NCI-H69 (cell line): ENCODE results near the gene PLN.

ENCODE experiments used
- DNase-seq: peaks from one replicate; lab custom pipeline; 2025; lab: John Stamatoyannopoulos, UW

The PLN gene

GRCh38 chr6:118580585-118581419 lies 32.7 kb downstream of the PLN start:
- DNase-seq, result peak; percentile 86

- no peak for DNase-seq
These were observed 33.4 kb downstream of the PLN start for GRCh38 chr6:118581489-118581959.

GRCh38 chr6:118584911-118585310 lies 36.8 kb downstream of the PLN start:
- DNase-seq, result peak; percentile 55

- DNase-seq, result no peak
These were observed 38.8 kb downstream of the PLN start for GRCh38 chr6:118586746-118587485.

GRCh38 chr6:118588626-118589025 lies 40.5 kb downstream of the PLN start:
- DNase-seq, result no peak

GRCh38 chr6:118589186-118589585 lies 41.1 kb downstream of the PLN start:
- DNase-seq, result no peak

GRCh38 chr6:118589649-118590365 lies 41.7 kb downstream of the PLN start:
- DNase-seq, result no peak

- peak; percentile 25 for DNase-seq
These were observed 43.8 kb downstream of the PLN start for GRCh38 chr6:118591897-118592296.

- DNase-seq, result no peak
These were observed 46.8 kb downstream of the PLN start for GRCh38 chr6:118594877-118595276.

GRCh38 chr6:118596774-118597320 lies 48.8 kb downstream of the PLN start:
- no peak for DNase-seq

- DNase-seq, result no peak
These were observed 49.5 kb downstream of the PLN start for GRCh38 chr6:118597636-118598035.

- DNase-seq, result no peak
These were observed 50.2 kb downstream of the PLN start for GRCh38 chr6:118598324-118598723.

GRCh38 chr6:118602300-118602699 lies 54.2 kb downstream of the PLN start:
- no peak for DNase-seq

- DNase-seq, result no peak
These were observed 55.3 kb downstream of the PLN start for GRCh38 chr6:118603372-118603771.

GRCh38 chr6:118606268-118606667 lies 58.2 kb downstream of the PLN start:
- no peak for DNase-seq

- no peak for DNase-seq
These were observed 58.8 kb downstream of the PLN start for GRCh38 chr6:118606858-118607257.
